H9 (cell line): ENCODE data around the gene CDX2. TPM values are rescaled to one million over a fixed set of nuclear protein-coding genes. Genes with fewer than 3 reads are reported as not detected.

Experiments
- DNase-seq: peaks from one replicate; pipeline ENCODE4 v3.0.0-alpha.2; 2017
- H2AFZ ChIP-seq: one replicate; pipeline ENCODE4 v1.6.1; 2013; ENCODE audit warnings: mild to moderate bottlenecking, low read length, control low read depth, moderate library complexity
- H2AK5ac ChIP-seq: 2 replicates; pipeline ENCODE4 v1.6.1; 2013; ENCODE audit warnings: low read length, control low read depth, mixed read lengths; ENCODE audit not compliant: insufficient read length
- H2BK120ac ChIP-seq: one replicate; pipeline ENCODE4 v1.6.1; 2013; ENCODE audit warnings: low read depth, mild to moderate bottlenecking, low read length, control low read depth, inconsistent platforms; ENCODE audit not compliant: poor library complexity, severe bottlenecking
- H2BK12ac ChIP-seq: 2 replicates; pipeline ENCODE4 v1.6.1; 2013; ENCODE audit warnings: low read length, control low read depth, mixed read lengths, low read depth; ENCODE audit not compliant: insufficient read length
- H2BK15ac ChIP-seq: 2 replicates; pipeline ENCODE4 v1.6.1; 2013; ENCODE audit warnings: low read depth, low read length, control low read depth
- H2BK20ac ChIP-seq: one replicate; pipeline ENCODE4 v1.6.1; 2013; ENCODE audit warnings: low read depth, mild to moderate bottlenecking, low read length, control low read depth, inconsistent platforms; ENCODE audit not compliant: poor library complexity, severe bottlenecking
- H2BK5ac ChIP-seq: 2 replicates; pipeline ENCODE4 v1.6.1; 2013; ENCODE audit warnings: low read length, control low read depth, mixed read lengths; ENCODE audit not compliant: insufficient read length
- H3K14ac ChIP-seq: 2 replicates; pipeline ENCODE4 v1.6.1; 2013; ENCODE audit warnings: low read length, control low read depth; ENCODE audit not compliant: insufficient read depth
- H3K18ac ChIP-seq: 2 replicates; pipeline ENCODE4 v1.6.1; 2013; ENCODE audit warnings: low read depth, mild to moderate bottlenecking, mixed read lengths, low read length, control low read depth; ENCODE audit not compliant: insufficient read length
- H3K23ac ChIP-seq: 2 replicates; pipeline ENCODE4 v1.6.1; 2013; ENCODE audit warnings: low read length, control low read depth, mixed read lengths, low read depth; ENCODE audit not compliant: insufficient read length
- H3K23me2 ChIP-seq: 2 replicates; pipeline ENCODE4 v1.6.1; 2013; ENCODE audit warnings: low read depth, mild to moderate bottlenecking, mixed read lengths, low read length, control low read depth; ENCODE audit not compliant: insufficient read length, poor library complexity, severe bottlenecking
- H3K27ac ChIP-seq: 2 replicates; pipeline ENCODE4 v1.5.1; 2013; ENCODE audit warnings: low read length, control low read depth, mixed read lengths, low read depth; ENCODE audit not compliant: insufficient read length
- H3K27me3 ChIP-seq: 2 replicates; pipeline ENCODE4 v1.6.1; 2013; ENCODE audit warnings: low read length, control low read depth, inconsistent platforms; ENCODE audit not compliant: insufficient read depth
- H3K4ac ChIP-seq: 2 replicates; pipeline ENCODE4 v1.6.1; 2013; ENCODE audit warnings: low read depth, mild to moderate bottlenecking, control low read depth, inconsistent platforms, low read length, moderate library complexity
- H3K4me1 ChIP-seq: 2 replicates; pipeline ENCODE4 v1.6.1; 2013; ENCODE audit warnings: low read length, control low read depth, inconsistent platforms; ENCODE audit not compliant: insufficient read depth
- H3K4me2 ChIP-seq: 2 replicates; pipeline ENCODE4 v1.6.1; 2013; ENCODE audit warnings: low read length, control low read depth, mixed read lengths; ENCODE audit not compliant: insufficient read length, insufficient read depth
- H3K56ac ChIP-seq: 2 replicates; pipeline ENCODE4 v1.6.1; 2013; ENCODE audit warnings: low read depth, mild to moderate bottlenecking, mixed read lengths, low read length, control low read depth; ENCODE audit not compliant: insufficient read length
- H3K79me1 ChIP-seq: 2 replicates; pipeline ENCODE4 v1.6.1; 2013; ENCODE audit warnings: low read depth, mild to moderate bottlenecking, moderate library complexity, low read length, control low read depth, inconsistent platforms; ENCODE audit not compliant: insufficient read depth, poor library complexity, severe bottlenecking
- H3K79me2 ChIP-seq: 2 replicates; pipeline ENCODE4 v1.6.1; 2013; ENCODE audit warnings: low read length, control low read depth, inconsistent platforms; ENCODE audit not compliant: insufficient read depth
- H3K9ac ChIP-seq: 2 replicates; pipeline ENCODE4 v1.6.1; 2013; ENCODE audit warnings: low read length, control low read depth, mixed read lengths; ENCODE audit not compliant: insufficient read length; ENCODE audit errors: extremely low read depth
- H3K9me3 ChIP-seq: one replicate; pipeline ENCODE4 v1.6.1; 2013; ENCODE audit warnings: low read depth, low read length, inconsistent platforms; ENCODE audit not compliant: control insufficient read depth
- H3T11ph ChIP-seq: one replicate; pipeline ENCODE4 v1.6.1; 2013; ENCODE audit warnings: mild to moderate bottlenecking, low read length, control low read depth, inconsistent platforms
- H4K20me1 ChIP-seq: one replicate; pipeline ENCODE4 v1.6.1; 2013; ENCODE audit not compliant: control insufficient read depth, insufficient read length, insufficient read depth
- H4K5ac ChIP-seq: 2 replicates; pipeline ENCODE4 v1.6.1; 2013; ENCODE audit warnings: low read depth, mild to moderate bottlenecking, mixed read lengths, low read length, control low read depth; ENCODE audit not compliant: insufficient read length
- H4K8ac ChIP-seq: replicated peaks from 2 replicates; pipeline ENCODE4 v1.6.1; 2013; ENCODE audit warnings: low read length, control low read depth, mixed read lengths, low read depth; ENCODE audit not compliant: insufficient read length
- H4K91ac ChIP-seq: 2 replicates; pipeline ENCODE4 v1.6.1; 2013; ENCODE audit warnings: low read depth, mild to moderate bottlenecking, moderate library complexity, mixed read lengths, low read length, control low read depth; ENCODE audit not compliant: insufficient read length
- H3K27ac Mint-ChIP-seq, 3 experiments: 2 replicates in 2 of 3; 3 replicates in 1 of 3; pipeline ENCODE4 v1.8.0; 2020 to 2021; ENCODE audit warnings: mixed read lengths in 3 of 3, mild to moderate bottlenecking in 1 of 3, moderate library complexity in 1 of 3
- H3K27me3 Mint-ChIP-seq: 2 replicates; pipeline ENCODE4 v1.8.0; 2021; ENCODE audit warnings: low read depth, mild to moderate bottlenecking, moderate library complexity, mixed read lengths
- H3K36me3 Mint-ChIP-seq, 3 experiments: 2 replicates in 2 of 3; 3 replicates in 1 of 3; pipeline ENCODE4 v1.8.0; 2020 to 2021; ENCODE audit warnings: low read depth in 3 of 3, mixed read lengths in 3 of 3; ENCODE audit not compliant: insufficient read depth in 1 of 3
- H3K4me1 Mint-ChIP-seq, 2 experiments: 2 replicates each; pipeline ENCODE4 v1.8.0; 2020; ENCODE audit warnings: mixed read lengths in 2 of 2
- H3K4me3 Mint-ChIP-seq, 2 experiments: 2 replicates in 1 of 2; 3 replicates in 1 of 2; pipeline ENCODE4 v1.8.0; 2020 to 2021; ENCODE audit warnings: mild to moderate bottlenecking in 2 of 2, mixed read lengths in 2 of 2, moderate library complexity in 1 of 2
- H3K9me3 Mint-ChIP-seq, 2 experiments: 2 replicates in 1 of 2; 3 replicates in 1 of 2; pipeline ENCODE4 v1.8.0; 2020; ENCODE audit warnings: mild to moderate bottlenecking in 2 of 2, mixed read lengths in 2 of 2, moderate library complexity in 1 of 2
- WGBS: extraction: QIAGEN DNeasy Blood & Tissue Kit; methylation state at CpG from one replicate; pipeline ENCODE4 v1.1.7; 2013; ENCODE audit warnings: missing lambda C conversion rate, low lambda C conversion rate, mixed read lengths; ENCODE audit not compliant: insufficient read length; ENCODE audit errors: extremely low coverage; 5-methylcytosine and 5-hydroxymethylcytosine counted together
- total RNA-seq: library from RNA; stranded (reverse); gene quantifications from 2 replicates; pipeline ENCODE4 v1.2.1, GENCODE V29; 2021
- TF ChIP-seq, protein P1 (sequence below): fragments of 200-600 bp; sonication (generic); conservative IDR thresholded peaks from 3 replicates; pipeline ENCODE4 v1.8.0; 2021; ENCODE audit warnings: antibody characterized with exemption, mild to moderate bottlenecking

The CDX2 gene
- total RNA-seq, 1 experiment from 2014 or later: not detected

GRCh38 chr13:27960362-27961226 lies 8.5 kb downstream of the CDX2 start:
- no peak overlapping the region for H3K4ac ChIP-seq
- H4K91ac ChIP-seq: no peak overlapping the region
- no peak overlapping the region for H2AK5ac ChIP-seq
- H3K79me2 ChIP-seq: no peaks in the 10 kb centered on the region
- no peak overlapping the region for H3K56ac ChIP-seq
- no peaks in the 10 kb centered on the region for H3K9me3 ChIP-seq
- H3K4me2 ChIP-seq: peak overlapping the region; percentile 46
- no peak overlapping the region for H2BK5ac ChIP-seq
- H3K4me1 ChIP-seq: peaks cover 5% of the 10 kb centered on the region; the same call in 1 of the 2 replicates
- H3K4me3 Mint-ChIP-seq: peak overlapping the region in 1 of 2 experiments; percentile 76; a peak in 3 of 5 replicates
- no peaks in the 10 kb centered on the region for H3K23me2 ChIP-seq
- no peak overlapping the region for H2BK120ac ChIP-seq
- no CpG with 5 or more reads among the region's 73 CpGs for WGBS
- H3T11ph ChIP-seq: no peak overlapping the region
- H3K9ac ChIP-seq: no peak overlapping the region
- no peak overlapping the region for H2AFZ ChIP-seq
- DNase-seq: peak; percentile 85
- H3K27ac ChIP-seq: no peak overlapping the region
- no peak overlapping the region for H3K27ac Mint-ChIP-seq
- H3K27me3 Mint-ChIP-seq: peaks cover 99% of the 10 kb centered on the region
- H3K4me1 Mint-ChIP-seq: peaks cover 14 to 28% of the 10 kb centered on the region in 2 experiments
- TF ChIP-seq, protein P1, sequence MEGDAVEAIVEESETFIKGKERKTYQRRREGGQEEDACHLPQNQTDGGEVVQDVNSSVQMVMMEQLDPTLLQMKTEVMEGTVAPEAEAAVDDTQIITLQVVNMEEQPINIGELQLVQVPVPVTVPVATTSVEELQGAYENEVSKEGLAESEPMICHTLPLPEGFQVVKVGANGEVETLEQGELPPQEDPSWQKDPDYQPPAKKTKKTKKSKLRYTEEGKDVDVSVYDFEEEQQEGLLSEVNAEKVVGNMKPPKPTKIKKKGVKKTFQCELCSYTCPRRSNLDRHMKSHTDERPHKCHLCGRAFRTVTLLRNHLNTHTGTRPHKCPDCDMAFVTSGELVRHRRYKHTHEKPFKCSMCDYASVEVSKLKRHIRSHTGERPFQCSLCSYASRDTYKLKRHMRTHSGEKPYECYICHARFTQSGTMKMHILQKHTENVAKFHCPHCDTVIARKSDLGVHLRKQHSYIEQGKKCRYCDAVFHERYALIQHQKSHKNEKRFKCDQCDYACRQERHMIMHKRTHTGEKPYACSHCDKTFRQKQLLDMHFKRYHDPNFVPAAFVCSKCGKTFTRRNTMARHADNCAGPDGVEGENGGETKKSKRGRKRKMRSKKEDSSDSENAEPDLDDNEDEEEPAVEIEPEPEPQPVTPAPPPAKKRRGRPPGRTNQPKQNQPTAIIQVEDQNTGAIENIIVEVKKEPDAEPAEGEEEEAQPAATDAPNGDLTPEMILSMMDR: peak; percentile 81
- peaks cover 94% of the 10 kb centered on the region for H3K27me3 ChIP-seq
- H3K79me1 ChIP-seq: no peaks in the 10 kb centered on the region
- no peaks in the 10 kb centered on the region for H4K20me1 ChIP-seq
- no peak overlapping the region for H2BK15ac ChIP-seq
- H4K5ac ChIP-seq: no peak overlapping the region
- H3K36me3 Mint-ChIP-seq: no peaks in the 10 kb centered on the region
- no peak overlapping the region for H4K8ac ChIP-seq
- no peak overlapping the region for H2BK20ac ChIP-seq
- H3K9me3 Mint-ChIP-seq: peaks cover 3 to 17% of the 10 kb centered on the region in 2 experiments
- H2BK12ac ChIP-seq: no peak overlapping the region
- peak overlapping the region; percentile 16; the same call in 1 of the 2 replicates for H3K14ac ChIP-seq
- peak overlapping the region; percentile 90 for H3K18ac ChIP-seq
- H3K23ac ChIP-seq: no peak overlapping the region
